ENCODE results near the gene TPPP2.

DNA sequence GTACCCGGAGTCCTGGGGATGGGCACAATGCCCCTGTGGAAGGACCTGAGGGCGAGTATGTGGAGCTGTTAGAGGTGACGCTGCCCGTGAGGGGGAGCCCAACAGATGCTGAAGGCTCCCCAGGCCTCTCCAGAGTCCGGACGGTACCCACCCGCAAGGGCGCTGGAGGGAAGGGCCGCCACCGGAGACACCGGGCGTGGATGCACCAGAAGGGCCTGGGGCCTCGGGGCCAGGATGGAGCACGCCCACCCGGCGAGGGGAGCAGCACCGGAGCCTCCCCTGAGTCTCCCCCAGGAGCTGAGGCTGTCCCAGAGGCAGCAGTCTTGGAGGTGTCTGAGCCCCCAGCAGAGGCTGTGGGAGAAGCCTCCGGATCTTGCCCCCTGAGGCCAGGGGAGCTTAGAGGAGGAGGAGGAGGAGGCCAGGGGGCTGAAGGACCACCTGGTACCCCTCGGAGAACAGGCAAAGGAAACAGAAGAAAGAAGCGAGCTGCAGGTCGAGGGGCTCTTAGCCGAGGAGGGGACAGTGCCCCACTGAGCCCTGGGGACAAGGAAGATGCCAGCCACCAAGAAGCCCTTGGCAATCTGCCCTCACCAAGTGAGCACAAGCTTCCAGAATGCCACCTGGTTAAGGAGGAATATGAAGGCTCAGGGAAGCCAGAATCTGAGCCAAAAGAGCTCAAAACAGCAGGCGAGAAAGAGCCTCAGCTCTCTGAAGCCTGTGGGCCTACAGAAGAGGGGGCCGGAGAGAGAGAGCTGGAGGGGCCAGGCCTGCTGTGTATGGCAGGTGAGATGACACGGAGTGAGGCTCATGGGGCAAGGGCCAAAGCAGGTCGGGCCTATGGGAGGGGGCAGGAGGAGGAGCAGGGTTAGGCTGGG, 44.6 kb downstream of the TPPP2 start:
- TF ChIP-seq, protein P1, sequence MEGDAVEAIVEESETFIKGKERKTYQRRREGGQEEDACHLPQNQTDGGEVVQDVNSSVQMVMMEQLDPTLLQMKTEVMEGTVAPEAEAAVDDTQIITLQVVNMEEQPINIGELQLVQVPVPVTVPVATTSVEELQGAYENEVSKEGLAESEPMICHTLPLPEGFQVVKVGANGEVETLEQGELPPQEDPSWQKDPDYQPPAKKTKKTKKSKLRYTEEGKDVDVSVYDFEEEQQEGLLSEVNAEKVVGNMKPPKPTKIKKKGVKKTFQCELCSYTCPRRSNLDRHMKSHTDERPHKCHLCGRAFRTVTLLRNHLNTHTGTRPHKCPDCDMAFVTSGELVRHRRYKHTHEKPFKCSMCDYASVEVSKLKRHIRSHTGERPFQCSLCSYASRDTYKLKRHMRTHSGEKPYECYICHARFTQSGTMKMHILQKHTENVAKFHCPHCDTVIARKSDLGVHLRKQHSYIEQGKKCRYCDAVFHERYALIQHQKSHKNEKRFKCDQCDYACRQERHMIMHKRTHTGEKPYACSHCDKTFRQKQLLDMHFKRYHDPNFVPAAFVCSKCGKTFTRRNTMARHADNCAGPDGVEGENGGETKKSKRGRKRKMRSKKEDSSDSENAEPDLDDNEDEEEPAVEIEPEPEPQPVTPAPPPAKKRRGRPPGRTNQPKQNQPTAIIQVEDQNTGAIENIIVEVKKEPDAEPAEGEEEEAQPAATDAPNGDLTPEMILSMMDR (IDR thresholded peaks at IDR 0.05) = no peak
- no peak for TF ChIP-seq POLR2A (IDR thresholded peaks at IDR 0.05)
- no peak for TF ChIP-seq EP300 (IDR thresholded peaks at IDR 0.05)
